Osteoblast (primary cell): Measurements from ENCODE around the gene EIF4G3. TPM values are rescaled to one million over a fixed set of nuclear protein-coding genes. Genes with fewer than 3 reads are reported as not detected.
A peak's percentile ranks its signal among the peaks of the same experiment; 100 is the strongest.

Experiments
- DNase-seq: peaks from one replicate; pipeline ENCODE4 v3.0.0; 2011; ENCODE audit warnings: low spot score, mixed read lengths; ENCODE audit not compliant: insufficient read length; ENCODE audit errors: missing footprints
- H2AFZ ChIP-seq: 2 replicates; pipeline ENCODE4 v1.6.0; 2011; ENCODE audit warnings: mild to moderate bottlenecking, low read length
- H3K27ac ChIP-seq: 2 replicates; pipeline ENCODE4 v1.5.1; 2011; ENCODE audit warnings: mild to moderate bottlenecking, low read depth, low read length, moderate library complexity
- H3K27me3 ChIP-seq: 2 replicates; pipeline ENCODE4 v1.6.0; 2012; ENCODE audit warnings: mild to moderate bottlenecking, control low read depth, inconsistent platforms, low read length, moderate library complexity; ENCODE audit not compliant: insufficient read depth
- H3K36me3 ChIP-seq: 2 replicates; pipeline ENCODE4 v1.5.1; 2011; ENCODE audit warnings: mild to moderate bottlenecking, low read length, control low read depth, moderate library complexity; ENCODE audit not compliant: insufficient read depth
- H3K4me1 ChIP-seq: 2 replicates; pipeline ENCODE4 v1.5.1; 2011; ENCODE audit warnings: mild to moderate bottlenecking, low read length, control low read depth, moderate library complexity; ENCODE audit not compliant: insufficient read depth
- H3K4me2 ChIP-seq: 2 replicates; pipeline ENCODE4 v1.6.0; 2011; ENCODE audit warnings: mild to moderate bottlenecking, low read length; ENCODE audit not compliant: insufficient read depth
- H3K4me3 ChIP-seq: fragments of 200-600 bp; sonication (generic); 3 replicates; pipeline ENCODE4 v1.5.1; 2012; ENCODE audit warnings: mild to moderate bottlenecking, low read length, inconsistent platforms; ENCODE audit not compliant: insufficient read depth
- H3K79me2 ChIP-seq: 2 replicates; pipeline ENCODE4 v1.6.0; 2012; ENCODE audit warnings: mild to moderate bottlenecking, low read length, control low read depth, inconsistent platforms; ENCODE audit not compliant: insufficient read depth
- H3K9me3 ChIP-seq: 2 replicates; pipeline ENCODE4 v1.5.1; 2011; ENCODE audit warnings: low read depth, low read length, control low read depth
- H4K20me1 ChIP-seq: 2 replicates; pipeline ENCODE4 v1.6.0; 2012; ENCODE audit warnings: mild to moderate bottlenecking, low read length, control low read depth; ENCODE audit not compliant: insufficient read depth
- total RNA-seq: library from RNA; depleted of rRNA; stranded (reverse); fragments of >200 nt; gene quantifications from 2 replicates; pipeline ENCODE4 v1.2.3, GENCODE V29; 2012
- TF ChIP-seq, protein P1 (sequence below): IDR thresholded peaks from 2 replicates; pipeline ENCODE4 v1.5.1; 2011; ENCODE audit warnings: mild to moderate bottlenecking, low read depth, low read length, moderate library complexity; ENCODE audit errors: extremely low read depth

The EIF4G3 gene
- total RNA-seq, 1 donor = 55.0 TPM

DNA sequence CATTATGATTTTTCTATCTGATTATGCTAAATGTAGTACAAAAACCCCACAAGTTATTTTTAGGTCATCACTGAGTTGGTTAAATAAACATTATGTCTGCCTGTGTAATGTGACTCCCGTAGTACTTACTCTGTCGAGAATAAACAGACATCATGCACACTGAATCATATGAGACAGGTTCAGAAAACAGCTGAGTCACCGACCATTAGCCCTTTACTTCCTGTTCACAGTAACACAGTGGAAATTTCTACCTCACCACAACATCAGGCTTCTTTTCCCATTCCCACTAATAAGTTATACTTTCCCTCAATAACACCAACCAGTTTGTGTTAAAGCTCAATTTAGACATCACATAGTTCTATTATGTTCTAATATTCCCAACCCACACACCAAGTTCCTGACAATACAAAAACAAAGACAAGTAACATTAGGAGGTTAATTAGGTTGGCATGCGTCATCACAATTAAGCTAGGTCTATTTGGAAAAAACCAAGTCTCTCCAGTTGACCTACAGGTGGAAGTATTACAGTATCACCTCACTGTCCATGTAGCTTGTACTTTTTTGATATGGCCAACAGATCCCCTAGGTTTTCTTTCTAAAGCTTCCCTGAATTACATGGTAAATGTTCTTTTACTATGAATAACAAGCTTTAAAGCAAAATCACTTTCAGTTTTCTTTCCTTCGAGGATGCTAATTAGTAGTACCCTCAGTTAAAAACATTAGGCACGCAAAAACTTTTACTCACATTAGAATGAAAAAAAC lies 154.2 kb downstream of the EIF4G3 start:
- peaks cover 17% of the 10 kb centered on the region for H3K4me1 ChIP-seq
- DNase-seq = peak; percentile 94
- H3K27me3 ChIP-seq = no peaks in the 10 kb centered on the region
- H4K20me1 ChIP-seq = peaks cover 19% of the 10 kb centered on the region
- H3K4me3 ChIP-seq = peak overlapping the region; percentile 42
- H3K36me3 ChIP-seq = no peaks in the 10 kb centered on the region
- H3K4me2 ChIP-seq = peak overlapping the region; percentile 79
- H2AFZ ChIP-seq = no peak overlapping the region
- peaks cover 72% of the 10 kb centered on the region for H3K79me2 ChIP-seq
- TF ChIP-seq, protein P1, sequence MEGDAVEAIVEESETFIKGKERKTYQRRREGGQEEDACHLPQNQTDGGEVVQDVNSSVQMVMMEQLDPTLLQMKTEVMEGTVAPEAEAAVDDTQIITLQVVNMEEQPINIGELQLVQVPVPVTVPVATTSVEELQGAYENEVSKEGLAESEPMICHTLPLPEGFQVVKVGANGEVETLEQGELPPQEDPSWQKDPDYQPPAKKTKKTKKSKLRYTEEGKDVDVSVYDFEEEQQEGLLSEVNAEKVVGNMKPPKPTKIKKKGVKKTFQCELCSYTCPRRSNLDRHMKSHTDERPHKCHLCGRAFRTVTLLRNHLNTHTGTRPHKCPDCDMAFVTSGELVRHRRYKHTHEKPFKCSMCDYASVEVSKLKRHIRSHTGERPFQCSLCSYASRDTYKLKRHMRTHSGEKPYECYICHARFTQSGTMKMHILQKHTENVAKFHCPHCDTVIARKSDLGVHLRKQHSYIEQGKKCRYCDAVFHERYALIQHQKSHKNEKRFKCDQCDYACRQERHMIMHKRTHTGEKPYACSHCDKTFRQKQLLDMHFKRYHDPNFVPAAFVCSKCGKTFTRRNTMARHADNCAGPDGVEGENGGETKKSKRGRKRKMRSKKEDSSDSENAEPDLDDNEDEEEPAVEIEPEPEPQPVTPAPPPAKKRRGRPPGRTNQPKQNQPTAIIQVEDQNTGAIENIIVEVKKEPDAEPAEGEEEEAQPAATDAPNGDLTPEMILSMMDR = no peak
- H3K9me3 ChIP-seq = no peaks in the 10 kb centered on the region
- H3K27ac ChIP-seq = peak overlapping the region; percentile 97

DNA sequence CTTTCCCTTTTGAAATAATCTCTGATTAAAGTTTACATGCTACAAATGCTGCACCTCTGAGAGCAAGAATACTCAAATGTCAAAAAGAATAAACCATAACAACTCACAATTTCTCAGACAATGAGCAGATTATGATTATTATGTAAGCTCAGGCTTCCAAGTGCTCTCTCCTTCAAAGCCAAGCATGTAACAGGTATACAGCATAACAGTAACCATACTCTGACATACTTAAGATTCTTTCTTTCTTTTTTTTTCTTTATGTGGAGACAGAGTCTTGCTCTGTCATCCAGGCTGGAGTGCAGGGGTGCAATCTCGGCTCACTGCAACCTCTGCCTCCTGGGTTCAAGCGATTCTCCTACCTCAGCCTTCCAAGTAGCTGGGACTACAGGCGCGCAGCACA lies 155.4 kb downstream of the EIF4G3 start:
- no peak overlapping the region for H3K4me3 ChIP-seq
- no peaks in the 10 kb centered on the region for H3K36me3 ChIP-seq
- no peaks in the 10 kb centered on the region for H3K27me3 ChIP-seq
- peaks cover 70% of the 10 kb centered on the region for H3K79me2 ChIP-seq
- peaks cover 17% of the 10 kb centered on the region for H3K4me1 ChIP-seq
- H3K27ac ChIP-seq = peak overlapping the region; percentile 97
- TF ChIP-seq, protein P1 = no peak
- no peak overlapping the region for H2AFZ ChIP-seq
- peaks cover 24% of the 10 kb centered on the region for H4K20me1 ChIP-seq
- no peaks in the 10 kb centered on the region for H3K9me3 ChIP-seq
- H3K4me2 ChIP-seq = no peak overlapping the region
- DNase-seq = no peak

DNA sequence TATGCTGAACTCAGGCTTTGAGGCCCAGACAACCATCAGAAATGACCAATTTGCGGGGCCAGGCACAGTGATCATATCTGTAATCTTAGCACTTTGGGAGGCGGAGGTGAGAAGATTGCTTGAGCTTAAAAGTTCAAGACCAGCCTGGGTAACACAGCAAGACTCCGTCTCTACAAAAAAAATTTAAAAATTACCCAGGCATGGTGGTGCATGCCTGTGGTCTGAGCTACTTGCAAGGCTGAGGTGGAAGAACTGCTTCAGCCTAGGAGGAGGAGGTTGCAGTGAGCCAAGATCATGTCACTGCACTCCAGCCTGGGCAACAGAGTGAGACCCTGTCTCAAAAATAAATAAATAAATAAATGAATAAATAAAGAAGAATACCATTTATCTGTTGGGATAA lies 156.5 kb downstream of the EIF4G3 start:
- TF ChIP-seq, protein P1 = no peak

GRCh38 chr1:21018673-21019072 lies 158.0 kb downstream of the EIF4G3 start:
- Histone ChIP-seq H3K4me1 (peaks cover 17% of the 10 kb centered on the region), H3K27me3 (no peaks in the 10 kb centered on the region), H3K9me3 (no peaks in the 10 kb centered on the region), H3K36me3 (no peaks in the 10 kb centered on the region), H3K4me2 (no peak overlapping the region), H2AFZ (no peak overlapping the region), H3K79me2 (peaks cover 73% of the 10 kb centered on the region), H3K27ac (no peak overlapping the region), H4K20me1 (peaks cover 18% of the 10 kb centered on the region), H3K4me3 (no peak overlapping the region)
- DNase-seq = no peak
- TF ChIP-seq, protein P1 = no peak

More for the DNA sequence above, 156.5 kb downstream of the EIF4G3 start:
- H4K20me1 ChIP-seq = peaks cover 21% of the 10 kb centered on the region
- H3K36me3 ChIP-seq = no peaks in the 10 kb centered on the region
- H3K27me3 ChIP-seq = no peaks in the 10 kb centered on the region
- H3K79me2 ChIP-seq = peaks cover 67% of the 10 kb centered on the region
- H3K27ac ChIP-seq = no peak overlapping the region
- H2AFZ ChIP-seq = no peak overlapping the region
- no peak overlapping the region for H3K4me2 ChIP-seq
- no peak for DNase-seq
- H3K9me3 ChIP-seq = no peaks in the 10 kb centered on the region
- peaks cover 17% of the 10 kb centered on the region for H3K4me1 ChIP-seq
- H3K4me3 ChIP-seq = no peak overlapping the region
